Measurements from ENCODE around the gene LRRC8C.

LRRC8C gene

GRCh38 chr1:89643577-89643976, 10.7 kb downstream of the LRRC8C start:
- Histone ChIP-seq H3K79me2 (ENCODE audit: control insufficient read depth, insufficient read depth, low read length, poor library complexity) (no peaks in the 10 kb centered on the region), H3K27ac (ENCODE audit: low read depth, low read length) (no peak overlapping the region), H4K91ac (ENCODE audit: low read depth, low read length) (no peak overlapping the region), H4K8ac (ENCODE audit: low read depth, low read length) (no peak overlapping the region), H3K4me2 (ENCODE audit: low read length) (no peak overlapping the region), H3K9me3 (ENCODE audit: insufficient read depth, low read depth, low read length) (no peaks in the 10 kb centered on the region), H2BK5ac (ENCODE audit: low read depth, low read length, poor library complexity) (no peak overlapping the region), H3K18ac (ENCODE audit: low read length) (no peak overlapping the region), H3K9ac (ENCODE audit: low read length) (no peak overlapping the region), H2AK5ac (ENCODE audit: low read length) (no peak overlapping the region), H3K4me1 (ENCODE audit: control insufficient read depth in 1 of 2, insufficient read depth in 2 of 2, low read length in 2 of 2) (no peaks in the 10 kb centered on the region), H3K4me3 (ENCODE audit: low read depth, low read length) (no peak overlapping the region), H2BK12ac (ENCODE audit: low read length) (no peak overlapping the region), H3K79me1 (ENCODE audit: low read length) (no peaks in the 10 kb centered on the region), H2BK120ac (ENCODE audit: insufficient read depth, low read length, poor library complexity) (no peak overlapping the region), H3K23ac (ENCODE audit: low read length) (no peak overlapping the region), H3K36me3 (ENCODE audit: control insufficient read depth in 1 of 2, insufficient read depth in 2 of 2, low read length in 2 of 2) (no peaks in the 10 kb centered on the region), H4K12ac (ENCODE audit: low read depth, low read length) (no peak overlapping the region), H2AFZ (ENCODE audit: insufficient read depth, low read length, poor library complexity) (no peak overlapping the region), H3K27me3 (ENCODE audit: insufficient read depth, low read length) (no peaks in the 10 kb centered on the region), H3K14ac (ENCODE audit: low read length) (no peak overlapping the region), H3K4ac (ENCODE audit: low read depth, low read length) (no peak overlapping the region)
- no CpG with 5 or more reads among the region's 2 CpGs for WGBS (ENCODE audit: extremely low coverage, insufficient coverage, insufficient read length)
- no peak for DNase-seq

- H2BK120ac ChIP-seq (ENCODE audit: insufficient read depth, low read length, poor library complexity): no peak overlapping the region
- no peak overlapping the region for H2AK5ac ChIP-seq (ENCODE audit: low read length)
- H3K18ac ChIP-seq (ENCODE audit: low read length): no peak overlapping the region
- no peak overlapping the region for H4K91ac ChIP-seq (ENCODE audit: low read depth, low read length)
- H3K4me1 ChIP-seq (ENCODE audit: control insufficient read depth in 1 of 2, insufficient read depth in 2 of 2, low read length in 2 of 2): no peaks in the 10 kb centered on the region
- H2BK5ac ChIP-seq (ENCODE audit: low read depth, low read length, poor library complexity): no peak overlapping the region
- H3K4ac ChIP-seq (ENCODE audit: low read depth, low read length): no peak overlapping the region
- WGBS (ENCODE audit: extremely low coverage, insufficient coverage, insufficient read length): no CpG with 5 or more reads among the region's 9 CpGs
- H3K27me3 ChIP-seq (ENCODE audit: insufficient read depth, low read length): no peaks in the 10 kb centered on the region
- H3K27ac ChIP-seq (ENCODE audit: low read depth, low read length): no peak overlapping the region
- H3K14ac ChIP-seq (ENCODE audit: low read length): no peak overlapping the region
- no peak overlapping the region for H4K8ac ChIP-seq (ENCODE audit: low read depth, low read length)
- H3K79me1 ChIP-seq (ENCODE audit: low read length): no peaks in the 10 kb centered on the region
- H3K23ac ChIP-seq (ENCODE audit: low read length): no peak overlapping the region
- H3K79me2 ChIP-seq (ENCODE audit: control insufficient read depth, insufficient read depth, low read length, poor library complexity): no peaks in the 10 kb centered on the region
- no peak overlapping the region for H3K4me3 ChIP-seq (ENCODE audit: low read depth, low read length)
- H4K12ac ChIP-seq (ENCODE audit: low read depth, low read length): no peak overlapping the region
- H3K36me3 ChIP-seq (ENCODE audit: control insufficient read depth in 1 of 2, insufficient read depth in 2 of 2, low read length in 2 of 2): no peaks in the 10 kb centered on the region
- H2AFZ ChIP-seq (ENCODE audit: insufficient read depth, low read length, poor library complexity): no peak overlapping the region
- H3K4me2 ChIP-seq (ENCODE audit: low read length): no peak overlapping the region
- H2BK12ac ChIP-seq (ENCODE audit: low read length): no peak overlapping the region
- no peak overlapping the region for H3K9ac ChIP-seq (ENCODE audit: low read length)
- DNase-seq: no peak
- H3K9me3 ChIP-seq (ENCODE audit: insufficient read depth, low read depth, low read length): no peaks in the 10 kb centered on the region
These were observed 11.3 kb downstream of the LRRC8C start for GRCh38 chr1:89644119-89644814.

GRCh38 chr1:89646259-89646658, 13.3 kb downstream of the LRRC8C start:
- H3K4me1 ChIP-seq (ENCODE audit: control insufficient read depth in 1 of 2, insufficient read depth in 2 of 2, low read length in 2 of 2): no peaks in the 10 kb centered on the region
- no peaks in the 10 kb centered on the region for H3K36me3 ChIP-seq (ENCODE audit: control insufficient read depth in 1 of 2, insufficient read depth in 2 of 2, low read length in 2 of 2)
- no peak overlapping the region for H4K91ac ChIP-seq (ENCODE audit: low read depth, low read length)
- H3K27ac ChIP-seq (ENCODE audit: low read depth, low read length): no peak overlapping the region
- no peak overlapping the region for H2BK5ac ChIP-seq (ENCODE audit: low read depth, low read length, poor library complexity)
- H2AFZ ChIP-seq (ENCODE audit: insufficient read depth, low read length, poor library complexity): no peak overlapping the region
- no peak overlapping the region for H2BK12ac ChIP-seq (ENCODE audit: low read length)
- H3K23ac ChIP-seq (ENCODE audit: low read length): no peak overlapping the region
- H3K14ac ChIP-seq (ENCODE audit: low read length): no peak overlapping the region
- no peak overlapping the region for H3K4me3 ChIP-seq (ENCODE audit: low read depth, low read length)
- WGBS (ENCODE audit: extremely low coverage, insufficient coverage, insufficient read length): no CpG with 5 or more reads among the region's 1 CpG
- no peak for DNase-seq
- no peaks in the 10 kb centered on the region for H3K79me1 ChIP-seq (ENCODE audit: low read length)
- no peak overlapping the region for H2AK5ac ChIP-seq (ENCODE audit: low read length)
- no peak overlapping the region for H3K18ac ChIP-seq (ENCODE audit: low read length)
- H4K12ac ChIP-seq (ENCODE audit: low read depth, low read length): no peak overlapping the region
- no peaks in the 10 kb centered on the region for H3K9me3 ChIP-seq (ENCODE audit: insufficient read depth, low read depth, low read length)
- H4K8ac ChIP-seq (ENCODE audit: low read depth, low read length): no peak overlapping the region
- no peak overlapping the region for H3K9ac ChIP-seq (ENCODE audit: low read length)
- H3K79me2 ChIP-seq (ENCODE audit: control insufficient read depth, insufficient read depth, low read length, poor library complexity): no peaks in the 10 kb centered on the region
- H3K27me3 ChIP-seq (ENCODE audit: insufficient read depth, low read length): no peaks in the 10 kb centered on the region
- no peak overlapping the region for H2BK120ac ChIP-seq (ENCODE audit: insufficient read depth, low read length, poor library complexity)
- H3K4ac ChIP-seq (ENCODE audit: low read depth, low read length): no peak overlapping the region
- H3K4me2 ChIP-seq (ENCODE audit: low read length): no peak overlapping the region

GRCh38 chr1:89649783-89650182, 16.9 kb downstream of the LRRC8C start:
- Histone ChIP-seq H4K12ac (ENCODE audit: low read depth, low read length) (no peak overlapping the region), H2BK120ac (ENCODE audit: insufficient read depth, low read length, poor library complexity) (no peak overlapping the region), H3K36me3 (ENCODE audit: control insufficient read depth in 1 of 2, insufficient read depth in 2 of 2, low read length in 2 of 2) (no peaks in the 10 kb centered on the region)

More at GRCh38 chr1:89649783-89650182, 16.9 kb downstream of the LRRC8C start:
- H2BK12ac ChIP-seq (ENCODE audit: low read length): no peak overlapping the region
- no peak overlapping the region for H2AFZ ChIP-seq (ENCODE audit: insufficient read depth, low read length, poor library complexity)
- H3K9ac ChIP-seq (ENCODE audit: low read length): no peak overlapping the region
- no peaks in the 10 kb centered on the region for H3K9me3 ChIP-seq (ENCODE audit: insufficient read depth, low read depth, low read length)
- H3K27me3 ChIP-seq (ENCODE audit: insufficient read depth, low read length): no peaks in the 10 kb centered on the region
- H3K27ac ChIP-seq (ENCODE audit: low read depth, low read length): no peak overlapping the region
- H3K23ac ChIP-seq (ENCODE audit: low read length): no peak overlapping the region
- no peak overlapping the region for H2AK5ac ChIP-seq (ENCODE audit: low read length)
- no peak overlapping the region for H2BK5ac ChIP-seq (ENCODE audit: low read depth, low read length, poor library complexity)
- H3K18ac ChIP-seq (ENCODE audit: low read length): no peak overlapping the region
- H3K4me3 ChIP-seq (ENCODE audit: low read depth, low read length): no peak overlapping the region
- H4K91ac ChIP-seq (ENCODE audit: low read depth, low read length): no peak overlapping the region
- H3K14ac ChIP-seq (ENCODE audit: low read length): no peak overlapping the region
- DNase-seq: no peak
- no peak overlapping the region for H3K4ac ChIP-seq (ENCODE audit: low read depth, low read length)
- H3K79me1 ChIP-seq (ENCODE audit: low read length): no peaks in the 10 kb centered on the region
- no peaks in the 10 kb centered on the region for H3K4me1 ChIP-seq (ENCODE audit: control insufficient read depth in 1 of 2, insufficient read depth in 2 of 2, low read length in 2 of 2)
- no peak overlapping the region for H3K4me2 ChIP-seq (ENCODE audit: low read length)
- H3K79me2 ChIP-seq (ENCODE audit: control insufficient read depth, insufficient read depth, low read length, poor library complexity): no peaks in the 10 kb centered on the region
- no peak overlapping the region for H4K8ac ChIP-seq (ENCODE audit: low read depth, low read length)
